Spleen (tissue), 7 donors: Measurements from ENCODE around the gene SPACA7.

Source experiments
- POLR2A ChIP-seq, 3 donors: fragments of 450-650 bp; IDR thresholded peaks; one replicate each; pipeline ENCODE4 v1.5.1; 2017; ENCODE audit warnings: antibody characterized with exemption in 3 of 3, mild to moderate bottlenecking in 1 of 3
- POLR2AphosphoS5 ChIP-seq, 3 donors: sonication (generic); formaldehyde crosslinking; IDR thresholded peaks; one replicate each; pipeline ENCODE4 v1.5.1; 2017; ENCODE audit warnings: antibody characterized with exemption in 3 of 3
- TF ChIP-seq, protein P1 (sequence below), 11 experiments: fragments of 200-600 bp in 7 of 11; fragments of 450-650 bp in 4 of 11; sonication (generic) in 4 of 11; IDR thresholded peaks in 8 of 11; conservative IDR thresholded peaks in 3 of 11; 1 replicate in 7 of 11; 2 replicates in 4 of 11; pipeline versions ENCODE4 v1.4.0 to v1.8.0; 2016 to 2021; ENCODE audit warnings: antibody characterized with exemption in 11 of 11, inconsistent platforms in 4 of 11, mild to moderate bottlenecking in 1 of 11
- donor health status: DM: no; HTN: no; CAD: no; lungs with moderate emphysema.
- donor health status: DM: no; HTN: no; CAD: no.
- donor health status: DM: no; HTN: no; CAD: no.

DNA sequence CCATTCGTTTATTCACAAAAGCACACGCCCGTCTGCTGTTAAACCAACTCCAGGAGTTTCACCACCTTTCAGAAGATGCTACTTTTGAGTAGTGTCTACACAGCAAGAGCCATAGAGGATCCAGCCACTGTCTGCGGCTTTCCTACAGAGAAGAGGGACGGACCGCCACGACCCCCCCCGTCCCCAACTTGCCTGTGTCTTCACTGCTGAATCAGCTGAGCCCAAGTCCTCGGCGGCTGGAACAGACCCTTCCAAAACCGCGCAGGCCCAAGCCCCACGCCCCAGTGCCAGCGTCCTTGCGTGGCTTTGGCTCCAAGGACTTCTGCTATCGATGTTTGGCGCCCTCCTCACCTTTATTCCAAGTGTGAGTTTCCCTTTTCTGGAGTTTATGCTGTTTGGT is 65.1 kb downstream of the SPACA7 start:
- TF ChIP-seq, protein P1, sequence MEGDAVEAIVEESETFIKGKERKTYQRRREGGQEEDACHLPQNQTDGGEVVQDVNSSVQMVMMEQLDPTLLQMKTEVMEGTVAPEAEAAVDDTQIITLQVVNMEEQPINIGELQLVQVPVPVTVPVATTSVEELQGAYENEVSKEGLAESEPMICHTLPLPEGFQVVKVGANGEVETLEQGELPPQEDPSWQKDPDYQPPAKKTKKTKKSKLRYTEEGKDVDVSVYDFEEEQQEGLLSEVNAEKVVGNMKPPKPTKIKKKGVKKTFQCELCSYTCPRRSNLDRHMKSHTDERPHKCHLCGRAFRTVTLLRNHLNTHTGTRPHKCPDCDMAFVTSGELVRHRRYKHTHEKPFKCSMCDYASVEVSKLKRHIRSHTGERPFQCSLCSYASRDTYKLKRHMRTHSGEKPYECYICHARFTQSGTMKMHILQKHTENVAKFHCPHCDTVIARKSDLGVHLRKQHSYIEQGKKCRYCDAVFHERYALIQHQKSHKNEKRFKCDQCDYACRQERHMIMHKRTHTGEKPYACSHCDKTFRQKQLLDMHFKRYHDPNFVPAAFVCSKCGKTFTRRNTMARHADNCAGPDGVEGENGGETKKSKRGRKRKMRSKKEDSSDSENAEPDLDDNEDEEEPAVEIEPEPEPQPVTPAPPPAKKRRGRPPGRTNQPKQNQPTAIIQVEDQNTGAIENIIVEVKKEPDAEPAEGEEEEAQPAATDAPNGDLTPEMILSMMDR (IDR thresholded peaks at IDR 0.05 in 8 of 11, conservative IDR thresholded peaks at IDR 0.05 in 3 of 11), result no peak
- TF ChIP-seq POLR2AphosphoS5 (IDR thresholded peaks at IDR 0.05) (no peak), POLR2A (IDR thresholded peaks at IDR 0.05) (no peak)
